AML-193 (cell line): Measurements from ENCODE around the gene ARHGEF4.

ENCODE experiments used
- DNase-seq, 2 experiments: peaks; one replicate each; lab custom pipeline; 2025; lab: John Stamatoyannopoulos, UW

ARHGEF4 gene

GRCh38 chr2:130834931-130835765 lies 1.6 kb upstream of the ARHGEF4 start:
- no peak for DNase-seq

GRCh38 chr2:130835766-130836015 lies 1.0 kb upstream of the ARHGEF4 start:
- no peak for DNase-seq

GRCh38 chr2:130837175-130837810 lies 579 bp downstream of the ARHGEF4 start:
- DNase-seq: no peak

GRCh38 chr2:130837811-130838565 lies 1.3 kb downstream of the ARHGEF4 start:
- no peak for DNase-seq

- no peak for DNase-seq
Observed at GRCh38 chr2:130839011-130839780, 2.5 kb downstream of the ARHGEF4 start.

- DNase-seq: no peak
Observed at GRCh38 chr2:130840506-130840905, 3.8 kb downstream of the ARHGEF4 start.

GRCh38 chr2:130841741-130842365 lies 5.1 kb downstream of the ARHGEF4 start:
- no peak for DNase-seq

- DNase-seq: no peak
Observed at GRCh38 chr2:130842770-130843169, 6.1 kb downstream of the ARHGEF4 start.

GRCh38 chr2:130843321-130843985 lies 6.7 kb downstream of the ARHGEF4 start:
- no peak for DNase-seq

- DNase-seq: no peak
Observed at GRCh38 chr2:130844161-130844560, 7.4 kb downstream of the ARHGEF4 start.

- no peak for DNase-seq
Observed at GRCh38 chr2:130845505-130846085, 8.9 kb downstream of the ARHGEF4 start.

GRCh38 chr2:130846233-130846632 lies 9.5 kb downstream of the ARHGEF4 start:
- no peak for DNase-seq

- DNase-seq: no peak
Observed at GRCh38 chr2:130846686-130847375, 10.1 kb downstream of the ARHGEF4 start.

- DNase-seq: no peak
Observed at GRCh38 chr2:130847776-130848525, 11.2 kb downstream of the ARHGEF4 start.

GRCh38 chr2:130848526-130849210 lies 12.0 kb downstream of the ARHGEF4 start:
- no peak for DNase-seq

- no peak for DNase-seq
Observed at GRCh38 chr2:130849896-130850787, 13.4 kb downstream of the ARHGEF4 start.

GRCh38 chr2:130850788-130851623 lies 14.3 kb downstream of the ARHGEF4 start:
- DNase-seq: no peak
